GM21825 (cell line): Measurements from ENCODE around the gene RFPL2.
"Not testable (repeated sequence)": the region's sequence is repeated elsewhere in the genome, so short reads cannot be mapped to it uniquely, and the experiment has no call there.

Experiments used
- ATAC-seq: cut with Tn5 transposase; IDR thresholded peaks from one replicate; pipeline ENCODE4 v1.9.1; 2021; ENCODE audit warnings: mild to moderate bottlenecking, moderate library complexity; ENCODE audit not compliant: unreplicated experiment

RFPL2 gene

GRCh38 chr22:32175115-32175514, 29.8 kb downstream of the RFPL2 start:
- ATAC-seq, result no peak

- ATAC-seq, result no peak
Observed at GRCh38 chr22:32165681-32166080, 39.2 kb downstream of the RFPL2 start.

DNA sequence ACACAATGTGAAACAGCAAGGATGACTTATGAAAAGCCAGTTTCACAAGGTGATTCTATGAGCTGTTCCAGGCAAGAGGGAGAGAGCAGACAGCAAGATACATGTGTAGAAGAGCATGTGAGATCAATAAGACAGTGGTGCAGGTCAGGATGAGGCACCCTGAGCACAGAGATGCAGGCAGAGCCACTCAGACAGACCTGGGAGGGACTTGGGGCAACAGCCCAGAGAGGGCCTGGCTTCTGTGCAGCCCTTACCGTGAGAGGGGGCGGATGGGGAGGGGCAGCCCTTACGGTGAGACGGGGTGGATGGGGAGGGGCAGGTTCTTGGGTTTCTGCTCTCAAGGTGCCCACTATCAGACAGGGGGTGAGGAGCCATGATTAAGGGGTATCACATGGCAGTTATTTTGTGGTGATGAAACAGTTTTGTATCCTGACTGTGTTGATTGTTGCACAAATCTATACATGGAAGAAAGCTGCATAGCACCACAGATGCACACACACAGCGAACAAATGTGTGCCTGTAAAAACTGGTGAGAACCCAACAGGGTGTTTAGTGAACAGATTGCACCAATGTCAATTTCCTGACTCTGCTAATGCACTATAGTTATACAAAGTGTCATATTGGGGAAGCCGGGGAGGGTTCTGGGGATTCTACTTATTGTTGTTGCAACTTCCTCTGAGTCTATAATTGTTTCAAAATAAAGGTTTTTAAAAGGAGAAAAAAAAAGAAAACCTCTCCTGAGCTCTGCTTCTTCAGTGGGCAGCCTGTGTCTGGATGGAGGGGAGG, 40.6 kb downstream of the RFPL2 start:
- no peak for ATAC-seq

GRCh38 chr22:32160411-32160810, 44.5 kb downstream of the RFPL2 start:
- not testable (repeated sequence) for ATAC-seq

DNA sequence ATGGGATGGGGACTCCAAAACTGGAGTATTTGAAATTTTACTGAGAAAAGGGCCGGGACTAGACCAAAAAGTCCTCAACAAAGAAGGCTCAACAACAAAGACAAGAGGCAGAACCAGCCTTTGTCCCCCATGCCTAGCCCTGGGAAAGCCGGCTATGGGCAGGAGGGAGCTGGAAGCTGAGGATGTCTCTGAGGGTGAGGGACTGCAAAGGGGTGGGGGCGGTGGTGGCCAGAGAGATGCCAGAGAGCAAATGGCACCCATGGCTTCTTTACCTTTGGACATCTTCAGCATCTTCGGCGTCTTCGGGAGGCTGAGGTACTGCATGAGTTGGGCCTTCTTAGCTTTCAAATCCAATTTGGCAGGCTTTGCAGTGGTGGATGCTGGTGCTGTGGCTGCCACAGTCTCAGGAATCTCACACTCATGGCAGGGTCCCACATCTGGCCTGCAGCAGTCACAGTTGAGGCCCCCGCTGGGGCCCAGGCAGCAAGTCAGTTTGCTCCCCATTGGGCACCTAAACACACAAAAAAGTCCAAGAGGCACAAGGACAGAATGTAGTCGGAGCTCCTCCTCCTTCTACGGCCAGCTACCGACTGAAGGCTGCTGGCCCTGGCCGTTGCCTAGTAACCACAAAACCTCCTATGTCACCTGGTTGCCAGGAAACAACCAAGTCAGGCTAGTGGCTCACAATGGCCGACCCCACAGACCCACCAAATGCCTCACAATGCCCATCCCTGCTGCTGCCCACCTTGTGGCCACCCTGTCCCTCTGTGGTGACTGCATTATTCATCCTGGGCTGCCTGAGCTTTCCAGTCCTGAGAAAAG, 46.0 kb downstream of the RFPL2 start, which contains the start of gene C22orf42:
TSS of gene C22orf42 (minus strand) at position 592 of the 822 bp plus-strand sequence. CDS start at position 504, 88 bp downstream.
- no peak for ATAC-seq

DNA sequence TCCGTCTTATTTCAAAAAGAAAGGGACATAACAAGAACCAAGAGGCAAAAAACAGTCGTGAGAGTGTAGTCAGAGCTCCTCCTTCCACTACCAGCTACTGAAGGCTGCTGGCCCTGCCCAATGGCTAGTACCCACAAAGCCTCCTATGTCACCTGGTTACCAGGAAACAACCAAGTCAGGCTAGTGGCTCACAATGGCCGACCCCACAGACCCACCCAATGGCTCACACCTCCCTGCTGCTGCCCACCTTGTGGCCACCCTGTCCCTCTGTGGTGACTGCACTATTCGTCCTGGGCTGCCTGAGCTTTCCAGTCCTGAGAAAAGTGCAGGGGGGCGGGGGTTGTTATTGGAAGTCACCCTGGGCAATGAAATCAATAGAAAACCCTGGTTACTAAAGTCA, 47.2 kb downstream of the RFPL2 start:
- ATAC-seq, result not testable (repeated sequence)

DNA sequence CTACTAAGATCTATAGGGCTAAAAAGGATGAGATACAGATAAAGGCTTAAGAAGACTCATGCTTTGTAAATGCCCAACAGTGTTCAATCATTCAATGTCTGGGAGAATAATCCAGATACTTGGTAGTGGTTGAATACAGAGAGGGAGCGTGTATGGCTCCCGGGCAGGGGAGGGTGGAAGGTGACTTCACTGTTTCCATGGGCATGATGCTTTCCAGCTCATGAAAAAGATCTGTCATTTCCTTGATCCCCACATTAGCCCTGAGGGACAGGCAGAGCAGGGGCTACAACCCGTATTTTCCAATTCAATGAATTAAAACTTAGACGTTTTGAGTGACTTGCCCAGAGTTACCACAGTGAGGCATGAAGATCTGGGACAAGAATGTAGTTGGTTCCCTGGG, 50.1 kb downstream of the RFPL2 start:
- not testable (repeated sequence) for ATAC-seq

DNA sequence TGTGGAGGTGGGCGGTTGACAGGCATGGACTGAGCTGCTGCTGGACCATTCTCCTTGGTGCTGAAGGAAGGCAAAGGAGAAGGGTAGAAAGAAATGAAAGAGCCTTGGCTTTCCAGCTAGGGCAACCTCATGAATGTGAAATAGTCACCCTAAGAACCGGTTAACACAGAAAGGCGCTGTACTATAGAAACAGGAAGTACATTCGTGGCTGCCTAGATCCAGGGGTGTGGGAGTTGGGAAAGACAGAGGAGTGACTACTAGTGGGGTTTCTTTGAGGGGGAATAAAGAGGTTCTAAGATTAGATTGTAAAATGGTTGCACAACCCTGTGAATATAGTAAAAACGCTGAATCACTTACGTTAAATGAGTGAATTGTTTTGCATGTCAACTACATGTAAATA, 53.2 kb downstream of the RFPL2 start:
- ATAC-seq, result not testable (repeated sequence)

GRCh38 chr22:32150647-32151046, 54.2 kb downstream of the RFPL2 start:
- not testable (repeated sequence) for ATAC-seq

DNA sequence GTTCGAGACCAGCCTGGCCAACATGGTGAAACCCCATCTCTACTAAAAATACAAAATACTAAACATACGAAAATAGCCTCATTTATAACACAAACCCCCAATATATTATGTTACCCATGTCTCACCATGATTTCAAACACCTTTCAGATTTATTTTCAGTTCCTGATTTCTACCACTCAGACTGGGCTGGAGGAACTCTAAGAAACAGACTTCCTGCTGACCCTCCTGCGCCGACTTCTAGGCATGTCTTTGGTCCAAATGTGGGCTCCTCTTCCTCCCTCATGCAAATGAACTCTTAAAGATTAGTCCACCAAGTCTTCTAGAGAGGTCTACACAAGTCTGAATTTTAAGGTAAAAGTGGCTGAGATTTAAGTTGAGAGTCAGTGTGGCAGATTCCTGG, 56.5 kb downstream of the RFPL2 start:
- not testable (repeated sequence) for ATAC-seq

DNA sequence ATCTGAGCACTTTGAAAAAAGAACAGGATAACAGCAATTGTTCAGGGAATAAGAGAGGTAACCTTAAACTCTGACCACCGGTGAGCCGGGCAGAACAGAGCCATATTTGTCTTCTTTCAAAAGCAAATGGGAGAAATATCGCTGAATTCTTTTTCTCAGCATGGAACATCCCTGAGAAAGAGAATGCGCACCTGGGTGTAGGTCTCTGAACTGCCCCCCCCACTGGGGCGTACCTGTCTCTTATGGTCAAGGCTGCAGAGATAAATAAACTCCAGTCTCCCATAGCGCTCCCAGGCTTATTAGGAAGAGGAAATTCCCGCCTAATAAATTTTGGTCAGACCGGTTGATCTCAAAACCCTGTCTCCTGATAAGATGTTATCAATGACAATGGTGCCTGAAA, 57.7 kb downstream of the RFPL2 start:
- ATAC-seq, result not testable (repeated sequence)

- no peak for ATAC-seq
Observed at GRCh38 chr22:32144496-32145274, 60.2 kb downstream of the RFPL2 start.

- no peak for ATAC-seq
Observed at GRCh38 chr22:32142600-32142999, 62.3 kb downstream of the RFPL2 start.

DNA sequence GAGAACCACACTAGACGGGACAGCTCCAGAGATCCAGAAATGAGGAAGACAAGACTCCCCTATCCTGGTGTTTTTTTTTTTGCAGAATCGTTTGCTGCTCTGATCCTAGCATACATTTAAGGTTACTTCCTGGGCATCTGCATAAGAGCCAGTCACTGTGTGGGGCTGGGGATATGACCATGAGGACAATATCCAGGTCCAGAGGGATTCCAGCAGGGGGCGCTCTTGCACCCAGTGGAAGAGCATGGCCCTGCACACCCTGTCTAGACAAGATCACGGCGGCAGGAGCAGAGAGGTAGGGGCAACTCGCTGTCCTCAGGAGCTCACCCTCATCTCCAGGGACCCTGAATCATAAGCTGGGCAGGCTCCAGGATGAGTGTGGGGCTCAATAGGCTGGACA, 64.2 kb downstream of the RFPL2 start:
- not testable (repeated sequence) for ATAC-seq
